Neural cell (in vitro differentiated cells): Measurements from ENCODE around the gene TNKS2. TPM values are rescaled to one million over a fixed set of nuclear protein-coding genes. Genes with fewer than 3 reads are reported as not detected.

Experiments used
- H2AFZ ChIP-seq: fragments of 200-600, 300-800 bp; sonication (generic), shearing (Covaris generic); 2 replicates; pipeline ENCODE4 v1.6.0; 2014; ENCODE audit warnings: low read depth, mild to moderate bottlenecking, antibody characterized with exemption, low read length, moderate library complexity
- H3F3A ChIP-seq: fragments of 200-600 bp; shearing (Covaris generic); 2 replicates; pipeline ENCODE4 v1.6.1; 2016; ENCODE audit warnings: mild to moderate bottlenecking, moderate library complexity, mixed read lengths, antibody characterized with exemption, low read length; ENCODE audit not compliant: insufficient read depth, poor library complexity, severe bottlenecking
- H3K27ac ChIP-seq: fragments of 200-600, 300-800 bp; sonication (generic), shearing (Covaris generic); 2 replicates; pipeline ENCODE4 v1.5.1; 2014; ENCODE audit warnings: mild to moderate bottlenecking, low read length, moderate library complexity
- H3K27me3 ChIP-seq: fragments of 300-800, 200-600 bp; sonication (generic), shearing (Covaris generic); 2 replicates; pipeline ENCODE4 v1.6.0; 2014; ENCODE audit warnings: mild to moderate bottlenecking, low read depth, low read length, moderate library complexity; ENCODE audit not compliant: insufficient read depth
- H3K36me3 ChIP-seq: fragments of 300-800, 200-600 bp; sonication (generic), shearing (Covaris generic); 2 replicates; pipeline ENCODE4 v1.5.1; 2014; ENCODE audit warnings: mild to moderate bottlenecking, antibody characterized with exemption, low read length, moderate library complexity; ENCODE audit not compliant: insufficient read depth
- H3K4me2 ChIP-seq: fragments of 300-800, 200-600 bp; sonication (generic), shearing (Covaris generic); 2 replicates; pipeline ENCODE4 v1.6.0; 2014; ENCODE audit warnings: mild to moderate bottlenecking, low read length
- H3K4me3 ChIP-seq: fragments of 300-800, 200-600 bp; sonication (generic), shearing (Covaris generic); 2 replicates; pipeline ENCODE4 v1.5.1; 2014; ENCODE audit warnings: mild to moderate bottlenecking, low read length, moderate library complexity
- H3K79me2 ChIP-seq: fragments of 200-600 bp; shearing (Covaris generic); replicated peaks from 2 replicates; pipeline ENCODE4 v1.6.0; 2014; ENCODE audit warnings: mild to moderate bottlenecking, low read length, moderate library complexity; ENCODE audit not compliant: insufficient read depth
- H3K9ac ChIP-seq: fragments of 300-800, 200-600 bp; sonication (generic), shearing (Covaris generic); 2 replicates; pipeline ENCODE4 v1.6.1; 2016; ENCODE audit warnings: mild to moderate bottlenecking, low read length, mixed read lengths
- H3K9me2 ChIP-seq: fragments of 200-600 bp; shearing (Covaris generic); 2 replicates; pipeline ENCODE4 v1.6.1; 2016; ENCODE audit warnings: mild to moderate bottlenecking, low read length, mixed read lengths; ENCODE audit not compliant: insufficient read depth
- H3K9me3 ChIP-seq: fragments of 200-600, 300-800 bp; sonication (generic), shearing (Covaris generic); 2 replicates; pipeline ENCODE4 v1.6.1; 2016; ENCODE audit warnings: mild to moderate bottlenecking, mixed run types, low read length, moderate library complexity, mixed read lengths
- H4K20me1 ChIP-seq: fragments of 200-600 bp; shearing (Covaris generic); 2 replicates; pipeline ENCODE4 v1.6.1; 2016; ENCODE audit warnings: mild to moderate bottlenecking, mixed run types; ENCODE audit not compliant: insufficient read depth
- EP300 ChIP-seq: fragments of 450-650 bp; conservative IDR thresholded peaks from 2 replicates; pipeline ENCODE4 v1.6.1; 2014; ENCODE audit warnings: antibody characterized with exemption, mild to moderate bottlenecking, moderate library complexity; ENCODE audit not compliant: poor library complexity, severe bottlenecking
- EZH2 ChIP-seq: fragments of 200-600, 300-800 bp; shearing (Covaris generic), sonication (generic); IDR thresholded peaks from 2 replicates; pipeline ENCODE4 v1.6.1; 2014; ENCODE audit warnings: antibody characterized with exemption, low read length, borderline replicate concordance, mild to moderate bottlenecking; ENCODE audit not compliant: insufficient read depth, poor library complexity, severe bottlenecking
- MXI1 ChIP-seq: fragments of 450-650 bp; conservative IDR thresholded peaks from 2 replicates; pipeline ENCODE4 v1.6.1; 2014; ENCODE audit warnings: antibody characterized with exemption, mild to moderate bottlenecking; ENCODE audit not compliant: poor library complexity, severe bottlenecking
- POLR2AphosphoS5 ChIP-seq: IDR thresholded peaks from 2 replicates; pipeline ENCODE4 v1.6.1; 2012
- RAD21 ChIP-seq: fragments of 450-650 bp; conservative IDR thresholded peaks from 2 replicates; pipeline ENCODE4 v1.6.1; 2014; ENCODE audit warnings: antibody characterized with exemption, mild to moderate bottlenecking, moderate library complexity
- SMC3 ChIP-seq: fragments of 450-650 bp; conservative IDR thresholded peaks from 2 replicates; pipeline ENCODE4 v1.6.1; 2014; ENCODE audit warnings: antibody characterized with exemption, mild to moderate bottlenecking, moderate library complexity; ENCODE audit not compliant: poor library complexity
- TAF1 ChIP-seq: IDR thresholded peaks from 2 replicates; pipeline ENCODE4 v1.6.1; 2012; ENCODE audit warnings: low read depth
- polyA plus RNA-seq: library from polyadenylated mRNA; depleted of rRNA; stranded (reverse); fragments of >200 nt; gene quantifications from 2 replicates; pipeline ENCODE4 v1.2.3, GENCODE V29; 2014
- TF ChIP-seq, protein P1 (sequence below): IDR thresholded peaks from 2 replicates; pipeline ENCODE4 v1.6.1; 2012; ENCODE audit warnings: borderline replicate concordance
- TF ChIP-seq, protein P2 (sequence below): fragments of 450-650 bp; IDR thresholded peaks from 2 replicates; pipeline ENCODE4 v1.5.1; 2014; ENCODE audit warnings: antibody characterized with exemption, mild to moderate bottlenecking, moderate library complexity; ENCODE audit not compliant: poor library complexity, severe bottlenecking

TNKS2 gene
- polyA plus RNA-seq, 1 donor from 2014 or later: 28.0 TPM

GRCh38 chr10:91896212-91896756 lies 98.1 kb downstream of the TNKS2 start:
- Histone ChIP-seq H3K9me3 (no peaks in the 10 kb centered on the region), H3K36me3 (no peaks in the 10 kb centered on the region), H3K9me2 (no peaks in the 10 kb centered on the region), H4K20me1 (no peaks in the 10 kb centered on the region), H3K79me2 (no peaks in the 10 kb centered on the region), H3K9ac (no peak overlapping the region), H3F3A (no peaks in the 10 kb centered on the region), H3K27ac (no peak overlapping the region), H3K4me2 (no peak overlapping the region), H2AFZ (no peak overlapping the region), H3K27me3 (no peaks in the 10 kb centered on the region), H3K4me3 (no peak overlapping the region)
- TF ChIP-seq, protein P1, sequence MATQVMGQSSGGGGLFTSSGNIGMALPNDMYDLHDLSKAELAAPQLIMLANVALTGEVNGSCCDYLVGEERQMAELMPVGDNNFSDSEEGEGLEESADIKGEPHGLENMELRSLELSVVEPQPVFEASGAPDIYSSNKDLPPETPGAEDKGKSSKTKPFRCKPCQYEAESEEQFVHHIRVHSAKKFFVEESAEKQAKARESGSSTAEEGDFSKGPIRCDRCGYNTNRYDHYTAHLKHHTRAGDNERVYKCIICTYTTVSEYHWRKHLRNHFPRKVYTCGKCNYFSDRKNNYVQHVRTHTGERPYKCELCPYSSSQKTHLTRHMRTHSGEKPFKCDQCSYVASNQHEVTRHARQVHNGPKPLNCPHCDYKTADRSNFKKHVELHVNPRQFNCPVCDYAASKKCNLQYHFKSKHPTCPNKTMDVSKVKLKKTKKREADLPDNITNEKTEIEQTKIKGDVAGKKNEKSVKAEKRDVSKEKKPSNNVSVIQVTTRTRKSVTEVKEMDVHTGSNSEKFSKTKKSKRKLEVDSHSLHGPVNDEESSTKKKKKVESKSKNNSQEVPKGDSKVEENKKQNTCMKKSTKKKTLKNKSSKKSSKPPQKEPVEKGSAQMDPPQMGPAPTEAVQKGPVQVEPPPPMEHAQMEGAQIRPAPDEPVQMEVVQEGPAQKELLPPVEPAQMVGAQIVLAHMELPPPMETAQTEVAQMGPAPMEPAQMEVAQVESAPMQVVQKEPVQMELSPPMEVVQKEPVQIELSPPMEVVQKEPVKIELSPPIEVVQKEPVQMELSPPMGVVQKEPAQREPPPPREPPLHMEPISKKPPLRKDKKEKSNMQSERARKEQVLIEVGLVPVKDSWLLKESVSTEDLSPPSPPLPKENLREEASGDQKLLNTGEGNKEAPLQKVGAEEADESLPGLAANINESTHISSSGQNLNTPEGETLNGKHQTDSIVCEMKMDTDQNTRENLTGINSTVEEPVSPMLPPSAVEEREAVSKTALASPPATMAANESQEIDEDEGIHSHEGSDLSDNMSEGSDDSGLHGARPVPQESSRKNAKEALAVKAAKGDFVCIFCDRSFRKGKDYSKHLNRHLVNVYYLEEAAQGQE: no peak
- TF ChIP-seq TAF1: no peak

GRCh38 chr10:91897421-91897820 lies 99.2 kb downstream of the TNKS2 start:
- H2AFZ ChIP-seq: no peak overlapping the region
- no peaks in the 10 kb centered on the region for H3K27me3 ChIP-seq
- H3K36me3 ChIP-seq: no peaks in the 10 kb centered on the region
- no peak overlapping the region for H3K4me2 ChIP-seq
- TF ChIP-seq, protein P2, sequence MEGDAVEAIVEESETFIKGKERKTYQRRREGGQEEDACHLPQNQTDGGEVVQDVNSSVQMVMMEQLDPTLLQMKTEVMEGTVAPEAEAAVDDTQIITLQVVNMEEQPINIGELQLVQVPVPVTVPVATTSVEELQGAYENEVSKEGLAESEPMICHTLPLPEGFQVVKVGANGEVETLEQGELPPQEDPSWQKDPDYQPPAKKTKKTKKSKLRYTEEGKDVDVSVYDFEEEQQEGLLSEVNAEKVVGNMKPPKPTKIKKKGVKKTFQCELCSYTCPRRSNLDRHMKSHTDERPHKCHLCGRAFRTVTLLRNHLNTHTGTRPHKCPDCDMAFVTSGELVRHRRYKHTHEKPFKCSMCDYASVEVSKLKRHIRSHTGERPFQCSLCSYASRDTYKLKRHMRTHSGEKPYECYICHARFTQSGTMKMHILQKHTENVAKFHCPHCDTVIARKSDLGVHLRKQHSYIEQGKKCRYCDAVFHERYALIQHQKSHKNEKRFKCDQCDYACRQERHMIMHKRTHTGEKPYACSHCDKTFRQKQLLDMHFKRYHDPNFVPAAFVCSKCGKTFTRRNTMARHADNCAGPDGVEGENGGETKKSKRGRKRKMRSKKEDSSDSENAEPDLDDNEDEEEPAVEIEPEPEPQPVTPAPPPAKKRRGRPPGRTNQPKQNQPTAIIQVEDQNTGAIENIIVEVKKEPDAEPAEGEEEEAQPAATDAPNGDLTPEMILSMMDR: no peak
- TF ChIP-seq, protein P1: no peak
- TF ChIP-seq EZH2 (no peak), TAF1 (no peak), MXI1 (no peak), SMC3 (no peak), EP300 (no peak), POLR2AphosphoS5 (no peak), RAD21 (no peak)
- no peak overlapping the region for H3K27ac ChIP-seq
- H3K79me2 ChIP-seq: no peaks in the 10 kb centered on the region
- H3K9me2 ChIP-seq: no peaks in the 10 kb centered on the region
- no peaks in the 10 kb centered on the region for H3K9me3 ChIP-seq
- H3K9ac ChIP-seq: no peak overlapping the region
- H3F3A ChIP-seq: no peaks in the 10 kb centered on the region
- no peaks in the 10 kb centered on the region for H4K20me1 ChIP-seq
- H3K4me3 ChIP-seq: no peak overlapping the region
